ENCODE results near the gene C10orf90.

Gene C10orf90

GRCh38 chr10:126570621-126571602 lies 99.6 kb downstream of the C10orf90 start:
- ATAC-seq (ENCODE audit: low read depth), result no peak
- peak; percentile 9 for TF ChIP-seq CTCF (IDR thresholded peaks at IDR 0.05; ENCODE audit: poor library complexity, severe bottlenecking)
- H3K4me1 ChIP-seq (ENCODE audit: insufficient read depth, poor library complexity, severe bottlenecking), result peaks cover 8% of the 10 kb centered on the region
- H3K36me3 ChIP-seq (ENCODE audit: low read depth), result no peaks in the 10 kb centered on the region
- DNase-seq (ENCODE audit: low spot score), result no peak
- no peaks in the 10 kb centered on the region for H3K27me3 ChIP-seq (ENCODE audit: insufficient read depth, poor library complexity, severe bottlenecking)
- no peak overlapping the region for H3K4me3 ChIP-seq (ENCODE audit: severe bottlenecking)
- no peak overlapping the region for H3K27ac ChIP-seq (ENCODE audit: poor library complexity, severe bottlenecking)
- no peaks in the 10 kb centered on the region for H3K9me3 ChIP-seq (ENCODE audit: severe bottlenecking)

GRCh38 chr10:126570245-126570570 lies 100.3 kb downstream of the C10orf90 start:
- H3K36me3 ChIP-seq (ENCODE audit: low read depth), result no peaks in the 10 kb centered on the region
- no peaks in the 10 kb centered on the region for H3K9me3 ChIP-seq (ENCODE audit: severe bottlenecking)
- DNase-seq (ENCODE audit: low spot score) (no peak), ATAC-seq (ENCODE audit: low read depth) (no peak)
- H3K27me3 ChIP-seq (ENCODE audit: insufficient read depth, poor library complexity, severe bottlenecking), result no peaks in the 10 kb centered on the region
- H3K4me1 ChIP-seq (ENCODE audit: insufficient read depth, poor library complexity, severe bottlenecking), result peaks cover 8% of the 10 kb centered on the region
- no peak overlapping the region for H3K4me3 ChIP-seq (ENCODE audit: severe bottlenecking)
- no peak for TF ChIP-seq CTCF (IDR thresholded peaks at IDR 0.05; ENCODE audit: poor library complexity, severe bottlenecking)
- H3K27ac ChIP-seq (ENCODE audit: poor library complexity, severe bottlenecking), result no peak overlapping the region

GRCh38 chr10:126569513-126570244 lies 100.8 kb downstream of the C10orf90 start:
- Histone ChIP-seq H3K9me3 (ENCODE audit: severe bottlenecking) (no peaks in the 10 kb centered on the region), H3K27ac (ENCODE audit: poor library complexity, severe bottlenecking) (no peak overlapping the region), H3K27me3 (ENCODE audit: insufficient read depth, poor library complexity, severe bottlenecking) (no peaks in the 10 kb centered on the region), H3K4me3 (ENCODE audit: severe bottlenecking) (no peak overlapping the region), H3K36me3 (ENCODE audit: low read depth) (no peaks in the 10 kb centered on the region), H3K4me1 (ENCODE audit: insufficient read depth, poor library complexity, severe bottlenecking) (peaks cover 8% of the 10 kb centered on the region)
- ATAC-seq (ENCODE audit: low read depth) (peak; percentile 73; the same call in 2 of the 3 replicates), DNase-seq (ENCODE audit: low spot score) (no peak)
- no peak for TF ChIP-seq CTCF (IDR thresholded peaks at IDR 0.05; ENCODE audit: poor library complexity, severe bottlenecking)

GRCh38 chr10:126568809-126569385 lies 101.6 kb downstream of the C10orf90 start:
- Histone ChIP-seq H3K27me3 (ENCODE audit: insufficient read depth, poor library complexity, severe bottlenecking) (no peaks in the 10 kb centered on the region), H3K27ac (ENCODE audit: poor library complexity, severe bottlenecking) (no peak overlapping the region), H3K36me3 (ENCODE audit: low read depth) (no peaks in the 10 kb centered on the region), H3K9me3 (ENCODE audit: severe bottlenecking) (no peaks in the 10 kb centered on the region), H3K4me1 (ENCODE audit: insufficient read depth, poor library complexity, severe bottlenecking) (peaks cover 8% of the 10 kb centered on the region), H3K4me3 (ENCODE audit: severe bottlenecking) (no peak overlapping the region)
- ATAC-seq (ENCODE audit: low read depth) (no peak), DNase-seq (ENCODE audit: low spot score) (no peak)
- TF ChIP-seq CTCF (IDR thresholded peaks at IDR 0.05; ENCODE audit: poor library complexity, severe bottlenecking), result no peak

Measured in RWPE2 (cell line).